WTC11 (cell line): ENCODE measurements around the gene MTUS2. TPM values are rescaled to one million over a fixed set of nuclear protein-coding genes. Genes with fewer than 3 reads are reported as not detected.
A peak's percentile ranks its signal among the peaks of the same experiment; 100 is the strongest.

Source experiments
- ATAC-seq: fragments of 200-7000 bp; cut with Tn5 transposase; 2 replicates; pipeline ENCODE4 v1.10.0; 2021; ENCODE audit warnings: mild to moderate bottlenecking, moderate library complexity
- CTCF ChIA-PET: fragments of 300-600 bp; sonication (Branson Sonifier 250); formaldehyde crosslinking; loops from one replicate; lab custom pipeline; 2021; ENCODE audit warnings: antibody characterized with exemption; lab: Charles Lee
- POLR2A ChIA-PET: fragments of 350-600 bp; sonication (Branson Sonifier 250); formaldehyde crosslinking; loops from one replicate; lab custom pipeline; 2021; ENCODE audit warnings: antibody characterized with exemption; lab: Charles Lee
- DNase-seq: peaks from one replicate; pipeline ENCODE4 v3.0.0; 2021; ENCODE audit warnings: low spot score
- H3K27ac Mint-ChIP-seq: 2 replicates; pipeline ENCODE4 v1.8.0; 2021; ENCODE audit warnings: mixed read lengths
- H3K27me3 Mint-ChIP-seq: 2 replicates; pipeline ENCODE4 v1.8.0; 2021; ENCODE audit warnings: low read depth, mild to moderate bottlenecking, moderate library complexity, mixed read lengths
- H3K36me3 Mint-ChIP-seq: 2 replicates; pipeline ENCODE4 v1.8.0; 2021; ENCODE audit warnings: mixed read lengths
- H3K4me1 Mint-ChIP-seq: 2 replicates; pipeline ENCODE4 v1.8.0; 2022; ENCODE audit warnings: mixed read lengths
- H3K4me3 Mint-ChIP-seq: 2 replicates; pipeline ENCODE4 v1.8.0; 2021; ENCODE audit warnings: mild to moderate bottlenecking, moderate library complexity, mixed read lengths
- H3K9me3 Mint-ChIP-seq: 2 replicates; pipeline ENCODE4 v1.8.0; 2021; ENCODE audit warnings: mixed read lengths
- AR ChIP-seq: fragments of 250-450 bp; sonication (Bioruptor Pico); IDR thresholded peaks from 2 replicates; pipeline ENCODE4 v1.9.0; 2021; ENCODE audit warnings: mild to moderate bottlenecking
- CTCF ChIP-seq: fragments of 200-600 bp; IDR thresholded peaks from 2 replicates; pipeline ENCODE4 v1.8.0; 2022; ENCODE audit warnings: antibody characterized with exemption
- E2F5 ChIP-seq: sonication (generic); formaldehyde crosslinking; IDR thresholded peaks from 2 replicates; pipeline ENCODE4 v1.8.1; 2022; ENCODE audit warnings: mild to moderate bottlenecking, moderate library complexity, missing genetic modification reagents
- GABPB1 ChIP-seq: sonication (generic); formaldehyde crosslinking; IDR thresholded peaks from 2 replicates; pipeline ENCODE4 v1.8.1; 2023; ENCODE audit warnings: mild to moderate bottlenecking, missing genetic modification reagents
- GTF2I ChIP-seq: fragments of 250-450 bp; sonication (Bioruptor Pico); conservative IDR thresholded peaks from 2 replicates; pipeline ENCODE4 v1.4.0; 2021; ENCODE audit warnings: mild to moderate bottlenecking
- HMGXB4 ChIP-seq: sonication (generic); formaldehyde crosslinking; IDR thresholded peaks from 2 replicates; pipeline ENCODE4 v1.8.1; 2023; ENCODE audit warnings: mild to moderate bottlenecking, moderate library complexity, missing genetic modification reagents
- JAZF1 ChIP-seq: fragments of 250-450 bp; sonication (Bioruptor Pico); IDR thresholded peaks from 2 replicates; pipeline ENCODE4 v1.9.0; 2021; ENCODE audit warnings: moderate library complexity, mild to moderate bottlenecking, inconsistent platforms
- PRRX2 ChIP-seq: fragments of 250-450 bp; sonication (Bioruptor Pico); IDR thresholded peaks from 2 replicates; pipeline ENCODE4 v1.8.0; 2021; ENCODE audit warnings: mild to moderate bottlenecking
- RELA ChIP-seq: sonication (generic); formaldehyde crosslinking; IDR thresholded peaks from 2 replicates; pipeline ENCODE4 v1.8.1; 2022; ENCODE audit warnings: missing genetic modification reagents, mild to moderate bottlenecking, borderline replicate concordance
- RORB ChIP-seq: fragments of 250-450 bp; sonication (Bioruptor Pico); IDR thresholded peaks from 2 replicates; pipeline ENCODE4 v1.9.0; 2021; ENCODE audit warnings: mild to moderate bottlenecking
- SP1 ChIP-seq: sonication (generic); formaldehyde crosslinking; conservative IDR thresholded peaks from 2 replicates; pipeline ENCODE4 v1.8.1; 2022; ENCODE audit warnings: missing genetic modification reagents
- TEAD1 ChIP-seq: sonication (generic); formaldehyde crosslinking; IDR thresholded peaks from 2 replicates; pipeline ENCODE4 v1.8.0; 2022; ENCODE audit warnings: mild to moderate bottlenecking, missing genetic modification reagents
- ZNF232 ChIP-seq: sonication (generic); formaldehyde crosslinking; IDR thresholded peaks from 2 replicates; pipeline ENCODE4 v1.8.0; 2022; ENCODE audit warnings: mild to moderate bottlenecking, missing genetic modification reagents
- ZNF317 ChIP-seq: sonication (generic); formaldehyde crosslinking; IDR thresholded peaks from 2 replicates; pipeline ENCODE4 v1.8.1; 2023; ENCODE audit warnings: low read depth, mild to moderate bottlenecking, moderate library complexity, missing genetic modification reagents, borderline replicate concordance
- ZNF416 ChIP-seq: fragments of 250-450 bp; sonication (Bioruptor Pico); IDR thresholded peaks from 2 replicates; pipeline ENCODE4 v1.9.0; 2021; ENCODE audit warnings: mild to moderate bottlenecking, inconsistent platforms
- ZNF425 ChIP-seq: fragments of 250-450 bp; sonication (Bioruptor Pico); conservative IDR thresholded peaks from 2 replicates; pipeline ENCODE4 v1.9.0; 2021; ENCODE audit warnings: mild to moderate bottlenecking
- ZNF512 ChIP-seq: sonication (generic); formaldehyde crosslinking; IDR thresholded peaks from 2 replicates; pipeline ENCODE4 v1.8.1; 2022; ENCODE audit warnings: missing genetic modification reagents, borderline replicate concordance
- ZSCAN18 ChIP-seq: fragments of 250-450 bp; sonication (Bioruptor Pico); IDR thresholded peaks from 2 replicates; pipeline ENCODE4 v2.1.2; 2022; ENCODE audit warnings: mild to moderate bottlenecking, moderate library complexity
- total RNA-seq: library from RNA; stranded (reverse); gene quantifications from 3 replicates; pipeline ENCODE4 v1.2.3, GENCODE V29; 2021

The MTUS2 gene
- total RNA-seq, 1 experiment from 2014 or later, result 0.22 TPM

- Mint-ChIP-seq H3K4me3 (no peak overlapping the region), H3K27ac (no peak overlapping the region), H3K27me3 (no peaks in the 10 kb centered on the region), H3K36me3 (no peaks in the 10 kb centered on the region), H3K9me3 (peaks cover 15% of the 10 kb centered on the region), H3K4me1 (peaks cover 8% of the 10 kb centered on the region; the same call in 1 of the 2 replicates)
- DNase-seq (no peak), ATAC-seq (no peak)
- CTCF ChIA-PET, result interaction anchor here (1.0 to 2.4 kb wide), 2 partner anchors 14 to 49 kb away, joined by 3 to 10 read pairs; no protein-coding TSS in a partner anchor
- TF ChIP-seq JAZF1 (CRISPR knock-in tag) (no peak), GABPB1 (CRISPR knock-in tag) (no peak), RORB (CRISPR knock-in tag) (no peak), HMGXB4 (CRISPR knock-in tag) (no peak), SP1 (CRISPR knock-in tag) (no peak), ZNF317 (CRISPR knock-in tag) (no peak), RELA (no peak), ZNF416 (CRISPR knock-in tag) (no peak), E2F5 (CRISPR knock-in tag) (no peak)
- POLR2A ChIA-PET, result no interaction called here
Observed at GRCh38 chr13:29458419-29458818, 638.3 kb downstream of the MTUS2 start.

- Mint-ChIP-seq H3K27me3 (no peaks in the 10 kb centered on the region), H3K9me3 (peaks cover 14% of the 10 kb centered on the region), H3K36me3 (no peaks in the 10 kb centered on the region), H3K27ac (no peak overlapping the region), H3K4me3 (no peak overlapping the region), H3K4me1 (peaks cover under 1% of the 10 kb centered on the region; the same call in 1 of the 2 replicates)
- POLR2A ChIA-PET, result no interaction called here
- DNase-seq (no peak), ATAC-seq (no peak)
- CTCF ChIA-PET, result interaction anchor here (2.4 kb wide), 1 partner anchor 12 kb away, joined by 10 read pairs; no protein-coding TSS in a partner anchor
- no peak for TF ChIP-seq PRRX2 (CRISPR knock-in tag)
Observed at GRCh38 chr13:29459813-29460355, 639.7 kb downstream of the MTUS2 start.

- Mint-ChIP-seq H3K4me3 (no peak overlapping the region), H3K36me3 (no peaks in the 10 kb centered on the region), H3K27me3 (no peaks in the 10 kb centered on the region), H3K4me1 (no peaks in the 10 kb centered on the region), H3K27ac (no peak overlapping the region), H3K9me3 (0 out of 2 replicates have a peak, but pooled peaks cover 3% of the 10 kb centered on the region)
- ChIA-PET CTCF (interaction anchor here (1.7 to 1.9 kb wide), 2 partner anchors 9 to 249 kb away, joined by 5 to 13 read pairs; no protein-coding TSS in a partner anchor), POLR2A (no interaction called here)
- DNase-seq (no peak), ATAC-seq (peak; percentile 22; the same call in 1 of the 2 replicates)
- TF ChIP-seq CTCF (no peak), ZNF416 (CRISPR knock-in tag) (no peak), ZNF512 (CRISPR knock-in tag) (no peak), AR (no peak), ZSCAN18 (CRISPR knock-in tag) (no peak), ZNF232 (CRISPR knock-in tag) (no peak), TEAD1 (no peak), GTF2I (CRISPR knock-in tag) (no peak), ZNF425 (CRISPR knock-in tag) (no peak)
Observed at GRCh38 chr13:29464105-29464679, 644.1 kb downstream of the MTUS2 start.
